Measurements from ENCODE around the gene BCR. TPM values are rescaled to one million over a fixed set of nuclear protein-coding genes. Genes with fewer than 3 reads are reported as not detected.
A peak's percentile ranks its signal among the peaks of the same experiment; 100 is the strongest.

Gene BCR
- polyA plus RNA-seq, 4 donors, result 49.3 to 63.8 (median 61.8) TPM

GRCh38 chr22:23270798-23271596, 90.7 kb downstream of the BCR start:
- no peak for DNase-seq (ENCODE audit: low read depth in 4 of 4, low spot score in 2 of 4)

GRCh38 chr22:23271597-23271908, 91.2 kb downstream of the BCR start:
- no peak for DNase-seq (ENCODE audit: low read depth in 4 of 4, low spot score in 2 of 4)

GRCh38 chr22:23272371-23272770, 92.1 kb downstream of the BCR start:
- no peak for DNase-seq (ENCODE audit: low read depth in 4 of 4, low spot score in 2 of 4)

- no peak for DNase-seq (ENCODE audit: low read depth in 4 of 4, low spot score in 2 of 4)
Observed at GRCh38 chr22:23272834-23273233, 92.5 kb downstream of the BCR start.

- DNase-seq (ENCODE audit: low read depth in 4 of 4, low spot score in 2 of 4), result no peak
Observed at GRCh38 chr22:23273445-23274145, 93.3 kb downstream of the BCR start.

GRCh38 chr22:23274146-23274526, 93.8 kb downstream of the BCR start:
- DNase-seq (ENCODE audit: low read depth in 4 of 4, low spot score in 2 of 4), result no peak

GRCh38 chr22:23274891-23275694, 94.8 kb downstream of the BCR start:
- no peak for DNase-seq (ENCODE audit: low read depth in 4 of 4, low spot score in 2 of 4)

- DNase-seq (ENCODE audit: low read depth in 4 of 4, low spot score in 2 of 4), result no peak
Observed at GRCh38 chr22:23275751-23276150, 95.4 kb downstream of the BCR start.

GRCh38 chr22:23276656-23277582, 96.6 kb downstream of the BCR start:
- no peak for DNase-seq (ENCODE audit: low read depth in 4 of 4, low spot score in 2 of 4)

GRCh38 chr22:23277583-23278295, 97.4 kb downstream of the BCR start:
- DNase-seq (ENCODE audit: low read depth in 4 of 4, low spot score in 2 of 4), result no peak

- DNase-seq (ENCODE audit: low read depth in 4 of 4, low spot score in 2 of 4), result no peak
Observed at GRCh38 chr22:23278883-23279675, 98.8 kb downstream of the BCR start.

- no peak for DNase-seq (ENCODE audit: low read depth in 4 of 4, low spot score in 2 of 4)
Observed at GRCh38 chr22:23279781-23280180, 99.5 kb downstream of the BCR start.

- DNase-seq (ENCODE audit: low read depth in 4 of 4, low spot score in 2 of 4), result no peak
Observed at GRCh38 chr22:23280356-23281052, 100.2 kb downstream of the BCR start.

GRCh38 chr22:23281053-23281405, 100.7 kb downstream of the BCR start:
- no peak for DNase-seq (ENCODE audit: low read depth in 4 of 4, low spot score in 2 of 4)

GRCh38 chr22:23281406-23282088, 101.2 kb downstream of the BCR start:
- DNase-seq (ENCODE audit: low read depth in 4 of 4, low spot score in 2 of 4), result peak; percentile 55 to 75 (median 65)

GRCh38 chr22:23282089-23282501, 101.8 kb downstream of the BCR start:
- DNase-seq (ENCODE audit: low read depth in 4 of 4, low spot score in 2 of 4), result no peak

GRCh38 chr22:23282516-23282915, 102.2 kb downstream of the BCR start:
- DNase-seq (ENCODE audit: low read depth in 4 of 4, low spot score in 2 of 4), result no peak

GRCh38 chr22:23282986-23283385, 102.7 kb downstream of the BCR start:
- DNase-seq (ENCODE audit: low read depth in 4 of 4, low spot score in 2 of 4), result no peak

Data from left renal cortex interstitium (tissue), 4 donors.